Activated T-helper 1 cell treated with anti-CD3 and anti-CD28 coated beads, Interleukin-12 subunit alpha, Interleukin-12 subunit beta, Interleukin-2, Interleukin-4 antibody, amounts not matched to agents 30 ng/mL and 10 ng/mL and 1 ng/mL, durations not matched to agents 14 hours and 24 hours and 36 hours (primary cell): ENCODE data around the gene CCDC9. TPM values are rescaled to one million over a fixed set of nuclear protein-coding genes. Genes with fewer than 3 reads are reported as not detected.

ENCODE experiments used
- DNase-seq: peaks from one replicate; pipeline ENCODE4 v3.0.0; 2021; ENCODE audit warnings: low spot score
- H3K27ac Mint-ChIP-seq: one replicate; pipeline ENCODE4 v1.8.0; 2021; ENCODE audit warnings: mild to moderate bottlenecking, mixed read lengths
- H3K27me3 Mint-ChIP-seq: one replicate; pipeline ENCODE4 v1.8.0; 2022; ENCODE audit warnings: mild to moderate bottlenecking, moderate library complexity, mixed read lengths; ENCODE audit not compliant: insufficient read depth
- H3K36me3 Mint-ChIP-seq: one replicate; pipeline ENCODE4 v1.8.0; 2021; ENCODE audit warnings: low read depth, mixed read lengths
- H3K4me1 Mint-ChIP-seq: one replicate; pipeline ENCODE4 v1.8.0; 2021; ENCODE audit warnings: low read depth, mixed read lengths
- H3K4me3 Mint-ChIP-seq: one replicate; pipeline ENCODE4 v1.8.0; 2021; ENCODE audit warnings: mild to moderate bottlenecking, moderate library complexity, mixed read lengths
- H3K9me3 Mint-ChIP-seq: one replicate; pipeline ENCODE4 v1.8.0; 2021; ENCODE audit warnings: mixed read lengths
- intact Hi-C: fragments of 100-400 bp; cut with micrococcal nuclease; formaldehyde crosslinking; loops from one replicate; pipeline ENCODE4 v1.15.1; 2024
- total RNA-seq: library from RNA; stranded (reverse); gene quantifications from 2 replicates; pipeline ENCODE4 v1.2.3, GENCODE V29; 2022

CCDC9 gene
- 36.6 and 39.2 TPM in 2 replicates for total RNA-seq

GRCh38 chr19:47255879-47256692 lies at the start of gene CCDC9:
TSS of gene CCDC9 (plus strand) at chr19:47256525. CDS start at chr19:47258401, 1,876 bp downstream.
- intact Hi-C loops: loop anchor here (1.0 to 2.0 kb wide), 4 partner anchors 12 to 595 kb away; partner anchors contain the start of genes DACT3 and ZC3H4
- Mint-ChIP-seq H3K4me3 (peak within 1 kb of the TSS; percentile 86), H3K27me3 (peaks cover 2% of the 10 kb centered on the region), H3K27ac (peak within 1 kb of the TSS; percentile 95), H3K9me3 (no peaks in the 10 kb centered on the region), H3K36me3 (peaks cover 29% of the 10 kb centered on the region), H3K4me1 (peaks cover 31% of the 10 kb centered on the region)
- peak; percentile 93 for DNase-seq

DNA sequence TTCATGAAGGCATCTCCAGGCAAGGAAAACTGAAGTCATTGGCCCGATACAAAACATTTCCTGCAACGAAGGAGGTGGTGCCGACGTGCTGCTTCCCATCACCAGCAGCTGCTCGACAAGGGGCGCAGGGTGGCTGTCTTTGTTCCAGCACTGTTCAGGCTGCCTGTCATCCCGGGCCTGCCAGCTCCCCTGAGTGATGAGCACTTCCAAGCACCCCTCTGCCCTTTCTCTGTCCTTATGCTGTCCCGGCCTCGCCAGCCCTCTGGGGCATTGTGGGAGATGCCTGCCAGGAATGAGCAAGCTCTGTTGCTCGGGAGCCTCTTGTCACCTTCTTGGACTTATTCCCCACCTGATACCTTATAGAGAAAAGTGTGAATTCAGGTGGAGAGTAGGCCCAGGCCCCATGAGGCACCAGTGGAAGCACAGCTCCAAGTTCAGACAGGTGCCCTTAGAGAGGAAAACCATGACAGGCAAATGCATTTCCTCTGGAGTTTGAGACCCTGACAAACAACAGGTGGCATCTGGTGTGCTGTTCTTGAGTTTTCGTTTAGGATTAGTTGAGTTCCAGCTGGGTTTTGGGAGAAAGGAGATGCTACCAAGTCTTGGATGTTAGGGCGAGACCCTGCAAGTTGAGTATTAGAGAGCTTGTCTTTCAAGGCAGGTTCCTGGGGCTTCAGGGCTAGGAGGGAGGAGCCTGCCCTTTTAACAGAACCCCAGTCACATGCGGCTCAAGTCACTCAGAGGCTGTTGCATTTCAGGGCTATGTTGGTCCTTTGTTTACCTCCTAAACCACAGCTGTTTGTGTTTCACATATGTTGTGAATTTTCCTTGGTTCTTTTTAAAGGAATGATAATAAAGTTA lies 46.8 kb upstream of the CCDC9 start:
- no peak for DNase-seq
- Mint-ChIP-seq H3K27me3 (no peaks in the 10 kb centered on the region), H3K9me3 (no peaks in the 10 kb centered on the region), H3K27ac (peak overlapping the region; percentile 67), H3K36me3 (peaks cover 45% of the 10 kb centered on the region), H3K4me1 (peaks cover 20% of the 10 kb centered on the region), H3K4me3 (no peak overlapping the region)
- intact Hi-C loops: loop anchor here (1.0 to 2.0 kb wide), 5 partner anchors 17 to 60 kb away; no protein-coding TSS in a partner anchor

- Mint-ChIP-seq H3K9me3 (no peaks in the 10 kb centered on the region), H3K27me3 (no peaks in the 10 kb centered on the region), H3K36me3 (peaks cover 39% of the 10 kb centered on the region), H3K27ac (peak overlapping the region; percentile 88), H3K4me3 (no peak overlapping the region), H3K4me1 (peaks cover 19% of the 10 kb centered on the region)
- DNase-seq: no peak
- intact Hi-C loops: loop anchor here (1.0 to 2.0 kb wide), 5 partner anchors 16 to 61 kb away; no protein-coding TSS in a partner anchor
Measured at GRCh38 chr19:47210180-47210490, 46.2 kb upstream of the CCDC9 start.

DNA sequence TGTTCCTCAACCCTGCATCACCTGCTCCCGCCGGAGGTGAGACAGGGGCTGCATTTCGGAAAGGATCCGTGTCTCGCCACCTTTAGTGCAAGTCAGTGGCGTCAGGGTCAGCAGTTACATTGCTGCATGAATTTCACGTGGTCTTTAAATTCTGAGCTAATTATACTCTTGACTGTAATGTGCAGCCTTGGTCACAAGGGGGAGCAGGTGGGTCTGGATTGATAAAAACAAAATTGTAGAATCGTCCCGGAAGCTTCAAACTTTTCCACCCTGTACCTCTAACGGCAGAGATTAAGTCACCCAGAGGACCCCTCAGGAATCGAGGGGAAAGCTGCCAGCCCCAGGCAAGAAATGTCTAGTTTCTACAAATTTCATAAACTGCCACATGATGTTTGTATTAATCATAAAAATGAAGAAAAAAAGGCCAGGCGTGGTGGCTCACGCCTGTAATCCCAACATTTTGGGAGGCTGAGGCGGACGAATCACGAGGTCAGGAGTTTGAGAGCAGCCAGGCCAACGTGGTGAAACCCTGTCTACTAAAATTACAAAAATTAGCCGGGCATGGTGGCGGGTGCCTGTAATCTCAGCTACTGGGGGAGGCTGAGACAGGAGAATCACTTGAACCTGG lies 45.5 kb upstream of the CCDC9 start:
- peak; percentile 68 for DNase-seq
- Mint-ChIP-seq H3K9me3 (no peaks in the 10 kb centered on the region), H3K27ac (peak overlapping the region; percentile 88), H3K4me3 (no peak overlapping the region), H3K36me3 (peaks cover 35% of the 10 kb centered on the region), H3K27me3 (no peaks in the 10 kb centered on the region), H3K4me1 (peaks cover 16% of the 10 kb centered on the region)
- intact Hi-C loops: loop anchor here (1.0 to 2.0 kb wide), 5 partner anchors 15 to 62 kb away; no protein-coding TSS in a partner anchor

DNA sequence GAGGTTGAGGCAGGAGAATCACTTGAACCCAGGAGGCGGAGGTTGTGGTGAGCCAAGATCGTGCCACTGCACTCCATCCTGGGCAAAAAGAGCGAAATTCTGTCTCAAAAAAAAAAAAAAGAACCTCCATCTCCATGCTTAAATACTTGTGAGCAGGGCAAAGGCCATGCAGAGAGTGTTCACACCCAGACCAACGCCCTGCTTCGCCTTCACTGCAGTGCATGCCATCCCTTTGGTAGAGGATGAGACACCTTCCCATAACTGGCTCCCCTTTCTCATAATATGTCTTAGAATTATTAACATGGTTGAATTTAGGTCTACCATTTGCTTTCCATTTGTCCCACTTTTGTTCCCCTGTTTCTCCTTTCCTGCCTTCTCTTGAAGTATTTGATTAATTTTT lies 40.7 kb upstream of the CCDC9 start:
- no peaks in the 10 kb centered on the region for H3K27me3 Mint-ChIP-seq
- no peak for DNase-seq
- H3K9me3 Mint-ChIP-seq: no peaks in the 10 kb centered on the region
- H3K27ac Mint-ChIP-seq: no peak overlapping the region
- no peak overlapping the region for H3K4me3 Mint-ChIP-seq
- peaks cover 5% of the 10 kb centered on the region for H3K4me1 Mint-ChIP-seq
- peaks cover 16% of the 10 kb centered on the region for H3K36me3 Mint-ChIP-seq
- intact Hi-C loops: no loop called here

DNA sequence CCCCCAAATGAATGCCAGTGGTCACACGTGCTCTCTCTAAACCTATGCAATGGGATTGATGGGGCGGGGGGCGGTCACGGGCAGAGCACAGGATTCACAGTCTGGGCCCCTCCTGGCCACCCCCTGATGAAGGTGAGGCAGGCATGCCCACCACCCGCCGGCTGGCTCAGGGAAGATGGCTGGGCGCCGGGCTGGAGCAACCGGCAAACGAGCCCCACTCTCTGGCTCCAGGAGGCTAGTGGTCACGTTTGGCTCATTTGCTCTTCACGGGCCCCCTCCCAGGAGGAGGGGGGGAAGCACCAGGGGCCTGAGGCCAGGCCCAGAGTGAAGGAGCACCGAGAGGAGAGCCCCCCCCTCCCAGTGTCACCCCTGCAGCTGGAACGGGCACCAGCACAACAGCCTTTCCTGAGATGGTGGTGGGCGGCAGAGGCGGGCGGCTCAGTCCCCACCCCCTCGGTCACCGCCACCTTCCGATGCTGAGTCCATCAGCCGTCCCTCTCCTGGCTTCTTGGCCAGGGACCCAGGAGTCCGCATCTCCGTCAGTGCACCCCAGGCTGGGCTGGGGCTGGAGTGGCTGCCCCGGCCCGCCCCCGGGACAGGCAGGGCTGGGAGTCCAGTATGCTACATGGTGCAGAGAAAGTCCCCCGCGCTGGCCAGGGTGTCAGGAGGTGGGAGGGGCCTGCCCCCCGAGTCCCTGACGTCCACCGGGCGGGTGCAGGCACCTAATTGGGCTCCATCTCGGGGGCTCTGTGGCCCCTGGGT lies 35.1 kb upstream of the CCDC9 start:
- H3K27ac Mint-ChIP-seq: no peak overlapping the region
- no peaks in the 10 kb centered on the region for H3K27me3 Mint-ChIP-seq

GRCh38 chr19:47221890-47222289 lies 34.4 kb upstream of the CCDC9 start:
- Mint-ChIP-seq H3K27ac (no peak overlapping the region), H3K36me3 (peaks cover 17% of the 10 kb centered on the region), H3K9me3 (no peaks in the 10 kb centered on the region), H3K4me1 (peaks cover 6% of the 10 kb centered on the region), H3K27me3 (no peaks in the 10 kb centered on the region), H3K4me3 (no peak overlapping the region)
- DNase-seq: no peak
- intact Hi-C loops: no loop called here

More for the DNA sequence above, 35.1 kb upstream of the CCDC9 start:
- H3K9me3 Mint-ChIP-seq: no peaks in the 10 kb centered on the region
- intact Hi-C loops: no loop called here
- no peak for DNase-seq
- peaks cover 6% of the 10 kb centered on the region for H3K4me1 Mint-ChIP-seq
- peaks cover 17% of the 10 kb centered on the region for H3K36me3 Mint-ChIP-seq
- H3K4me3 Mint-ChIP-seq: no peak overlapping the region

- intact Hi-C loops: loop anchor here (1.0 to 5.0 kb wide), 6 partner anchors 16 to 364 kb away; partner anchors contain the start of genes ARHGAP35 and INAFM1
- Mint-ChIP-seq H3K27ac (peak overlapping the region; percentile 82), H3K4me1 (peaks cover 6% of the 10 kb centered on the region), H3K27me3 (no peaks in the 10 kb centered on the region), H3K36me3 (peaks cover 13% of the 10 kb centered on the region), H3K4me3 (peak overlapping the region; percentile 38), H3K9me3 (no peaks in the 10 kb centered on the region)
- DNase-seq: peak; percentile 87
Measured at GRCh38 chr19:47225746-47226425, 30.4 kb upstream of the CCDC9 start.

- Mint-ChIP-seq H3K4me1 (peaks cover 11% of the 10 kb centered on the region), H3K9me3 (no peaks in the 10 kb centered on the region), H3K4me3 (peak overlapping the region; percentile 82), H3K36me3 (peaks cover 11% of the 10 kb centered on the region), H3K27ac (peak overlapping the region; percentile 88), H3K27me3 (no peaks in the 10 kb centered on the region)
- peak; percentile 71 for DNase-seq
- intact Hi-C loops: loop anchor here (1.0 to 5.0 kb wide), 8 partner anchors 16 to 364 kb away; partner anchors contain the start of genes ARHGAP35 and INAFM1
Measured at GRCh38 chr19:47226426-47227351, 29.6 kb upstream of the CCDC9 start.

GRCh38 chr19:47227352-47228167 lies 28.8 kb upstream of the CCDC9 start:
- H3K36me3 Mint-ChIP-seq: peaks cover 5% of the 10 kb centered on the region
- intact Hi-C loops: loop anchor here (1.0 to 5.0 kb wide), 4 partner anchors 17 to 365 kb away; partner anchors contain the start of genes ARHGAP35 and TMEM160
- DNase-seq: peak; percentile 64
- no peaks in the 10 kb centered on the region for H3K9me3 Mint-ChIP-seq
- peak overlapping the region; percentile 82 for H3K4me3 Mint-ChIP-seq
- H3K27me3 Mint-ChIP-seq: no peaks in the 10 kb centered on the region
- H3K4me1 Mint-ChIP-seq: peaks cover 20% of the 10 kb centered on the region
- peak overlapping the region; percentile 88 for H3K27ac Mint-ChIP-seq
